Measurements from ENCODE around the gene ANKAR. TPM values are rescaled to one million over a fixed set of nuclear protein-coding genes. Genes with fewer than 3 reads are reported as not detected.
A peak's percentile ranks its signal among the peaks of the same experiment; 100 is the strongest.
"Not testable (repeated sequence)": the region's sequence is repeated elsewhere in the genome, so short reads cannot be mapped to it uniquely, and the experiment has no call there.

The ANKAR gene
- polyA plus RNA-seq, 3 donors: 7.0 to 16.4 (median 8.4) TPM

DNA sequence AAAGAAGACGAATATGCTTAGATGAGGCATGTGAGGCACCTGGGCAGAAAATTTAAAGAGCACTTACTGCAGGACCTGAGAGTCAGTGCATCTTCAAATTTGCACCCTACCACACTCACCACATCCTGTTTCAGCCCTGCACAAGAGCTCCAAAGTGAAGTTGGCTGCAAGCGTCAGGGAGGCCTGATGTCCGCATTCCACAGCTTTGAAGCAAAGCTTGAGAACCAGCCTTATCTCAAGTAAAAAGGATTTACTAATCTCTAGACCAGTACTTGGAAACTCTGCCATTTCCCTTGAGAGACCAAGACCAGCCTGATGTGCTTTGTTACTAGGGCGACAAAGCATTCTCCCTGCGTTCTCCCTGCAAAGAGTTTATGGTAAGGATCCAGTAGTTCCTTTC is 16.6 kb upstream of the ANKAR start:
- no peak for DNase-seq (ENCODE audit: extremely low read depth in 1 of 11, low read depth in 9 of 11, low spot score in 4 of 11)

DNA sequence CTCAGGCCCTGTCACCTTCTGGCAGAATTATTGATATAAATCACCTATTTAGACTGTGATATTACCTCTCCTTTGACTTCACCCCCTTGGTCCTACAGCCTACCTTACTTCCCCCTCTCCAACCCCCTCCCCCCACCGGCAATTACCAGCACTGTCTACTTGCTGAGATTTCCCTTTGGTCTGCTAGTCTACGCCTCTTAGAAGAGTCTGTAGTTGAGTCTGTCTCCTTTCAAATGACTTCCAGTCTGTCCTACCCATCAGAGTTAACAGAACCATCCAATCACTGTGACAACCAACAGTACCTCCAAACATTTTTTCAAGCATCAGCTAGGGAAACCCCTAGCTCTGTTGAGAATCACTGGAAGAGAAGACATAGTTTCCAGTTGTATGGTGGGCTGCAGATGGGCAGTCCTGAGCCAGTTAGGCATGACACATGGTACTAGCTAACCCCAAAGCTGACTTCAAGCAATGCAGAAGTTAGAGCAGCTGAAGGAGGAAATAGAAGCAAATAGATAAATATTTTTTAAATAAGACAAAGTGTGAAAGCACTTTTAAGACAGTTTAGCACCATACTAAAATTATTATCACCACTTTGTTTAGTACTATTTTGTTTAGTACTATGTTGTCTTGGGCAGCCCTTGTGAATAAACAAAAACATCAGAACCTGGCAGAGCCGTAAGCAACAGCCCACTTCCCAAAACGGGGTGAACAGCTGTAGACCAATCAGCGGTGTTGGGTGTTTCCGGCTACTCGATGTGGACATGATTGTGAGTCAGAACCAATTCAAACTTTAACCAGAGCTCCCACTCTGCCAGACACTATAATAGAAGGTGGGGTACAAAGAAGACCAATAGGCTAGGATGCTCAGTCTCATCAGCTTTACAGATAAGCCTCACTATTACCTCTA is 15.9 kb upstream of the ANKAR start:
- no peak for DNase-seq (ENCODE audit: extremely low read depth in 1 of 11, low read depth in 9 of 11, low spot score in 4 of 11)

DNA sequence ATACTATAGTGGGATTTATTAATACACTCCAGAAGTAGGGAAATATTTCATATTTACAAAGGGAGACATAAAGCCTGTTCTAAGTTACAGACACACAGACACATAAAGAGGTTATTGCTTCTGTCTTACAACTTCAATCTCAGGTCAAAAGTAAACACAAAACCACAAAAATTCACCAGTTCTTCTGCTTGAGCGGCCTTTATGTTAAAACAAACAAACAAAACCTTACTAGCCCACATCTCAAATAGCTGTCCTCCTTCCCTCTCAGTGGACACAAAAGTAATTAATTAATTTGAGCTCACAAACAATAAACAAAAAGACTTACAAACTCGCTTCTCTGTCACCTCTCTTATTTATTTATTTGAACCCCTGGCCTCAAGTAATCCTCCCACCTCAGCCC is 14.7 kb upstream of the ANKAR start:
- DNase-seq (ENCODE audit: extremely low read depth in 1 of 11, low read depth in 9 of 11, low spot score in 4 of 11): no peak

GRCh38 chr2:189660803-189661147 is 13.7 kb upstream of the ANKAR start:
- no peak for DNase-seq (ENCODE audit: extremely low read depth in 1 of 11, low read depth in 9 of 11, low spot score in 4 of 11)

GRCh38 chr2:189661148-189661956 is 13.1 kb upstream of the ANKAR start, which contains the start of gene ASNSD1:
ASNSD1 (plus strand) TSS chr2:189661459; CDS start chr2:189666133, 4,674 bp downstream.
- peak; percentile 97 to 100 (median 99) for DNase-seq (ENCODE audit: extremely low read depth in 1 of 11, low read depth in 9 of 11, low spot score in 4 of 11)

DNA sequence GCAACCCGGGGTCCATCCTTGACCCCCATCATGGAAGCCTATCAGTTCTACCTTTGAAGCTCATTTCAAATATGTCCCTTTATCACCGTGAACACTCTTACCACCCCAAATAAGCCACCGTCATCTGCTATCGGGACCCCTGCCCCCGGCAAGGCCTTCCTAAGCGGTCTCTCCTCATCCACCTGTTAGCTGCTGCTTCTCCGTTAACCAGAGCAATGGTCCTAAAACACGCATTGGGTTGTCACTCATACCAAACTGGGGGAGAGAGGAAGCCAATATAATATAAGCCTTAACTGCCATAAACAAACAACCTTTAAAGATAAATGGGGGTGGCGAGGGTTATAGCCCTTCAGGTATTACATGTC is 12.5 kb upstream of the ANKAR start:
- DNase-seq (ENCODE audit: extremely low read depth in 1 of 11, low read depth in 9 of 11, low spot score in 4 of 11): no peak

DNA sequence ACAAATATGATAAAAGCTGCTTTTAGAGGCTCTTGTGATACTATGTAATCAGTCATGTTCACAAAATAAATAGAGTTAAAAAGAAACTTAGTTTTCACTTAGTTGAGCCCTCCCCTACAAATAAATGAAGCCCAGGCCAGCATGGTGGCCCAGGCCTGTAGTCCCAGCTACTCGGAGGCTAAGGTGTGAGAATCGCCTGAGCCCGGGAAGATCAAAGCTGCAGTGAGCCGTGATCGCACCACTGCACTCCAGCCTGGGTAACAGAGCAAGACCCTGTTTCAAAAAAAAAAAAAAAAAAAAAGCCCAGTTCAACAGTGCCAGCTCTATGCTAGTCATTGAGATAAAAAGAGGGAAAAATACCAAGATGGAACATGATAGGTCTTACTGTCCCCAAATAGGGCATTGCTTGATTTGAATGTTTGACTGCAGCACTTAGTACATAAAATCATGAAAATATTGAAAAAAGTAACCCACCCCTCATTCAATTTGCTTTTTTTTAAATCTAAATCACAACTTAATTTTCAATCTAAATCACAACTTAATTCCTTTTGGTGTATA is 11.7 kb upstream of the ANKAR start:
- no peak for DNase-seq (ENCODE audit: extremely low read depth in 1 of 11, low read depth in 9 of 11, low spot score in 4 of 11)

- DNase-seq (ENCODE audit: extremely low read depth in 1 of 11, low read depth in 9 of 11, low spot score in 4 of 11): not testable (repeated sequence)
Measured at GRCh38 chr2:189663319-189663718, 11.2 kb upstream of the ANKAR start.

DNA sequence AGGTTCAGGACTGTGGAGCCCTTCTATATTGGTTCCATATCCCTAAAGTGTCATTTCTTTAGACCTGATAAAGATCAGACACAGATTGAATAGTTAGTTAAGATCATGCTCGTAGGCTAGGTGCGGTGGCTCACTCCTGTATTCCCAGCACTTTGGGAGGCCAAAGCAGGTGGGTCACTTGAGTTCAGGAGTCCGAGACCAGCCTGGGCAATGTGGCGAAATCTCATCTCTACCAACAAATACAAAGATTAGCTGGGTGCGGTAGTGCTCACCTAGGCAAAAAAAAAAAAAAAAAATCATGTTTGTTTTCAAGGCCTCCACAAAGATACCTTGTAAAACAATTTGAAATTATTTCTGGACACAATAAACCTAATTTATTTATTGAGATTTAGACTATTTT is 4.6 kb upstream of the ANKAR start:
- no peak for DNase-seq (ENCODE audit: extremely low read depth in 1 of 11, low read depth in 9 of 11, low spot score in 4 of 11)

GRCh38 chr2:189673661-189674373 is 653 bp upstream of the ANKAR start:
- DNase-seq (ENCODE audit: extremely low read depth in 1 of 11, low read depth in 9 of 11, low spot score in 4 of 11): no peak

GRCh38 chr2:189676471-189676870 is 2.0 kb downstream of the ANKAR start:
- DNase-seq (ENCODE audit: extremely low read depth in 1 of 11, low read depth in 9 of 11, low spot score in 4 of 11): no peak

- DNase-seq (ENCODE audit: extremely low read depth in 1 of 11, low read depth in 9 of 11, low spot score in 4 of 11): no peak
Measured at GRCh38 chr2:189679226-189679625, 4.8 kb downstream of the ANKAR start.

DNA sequence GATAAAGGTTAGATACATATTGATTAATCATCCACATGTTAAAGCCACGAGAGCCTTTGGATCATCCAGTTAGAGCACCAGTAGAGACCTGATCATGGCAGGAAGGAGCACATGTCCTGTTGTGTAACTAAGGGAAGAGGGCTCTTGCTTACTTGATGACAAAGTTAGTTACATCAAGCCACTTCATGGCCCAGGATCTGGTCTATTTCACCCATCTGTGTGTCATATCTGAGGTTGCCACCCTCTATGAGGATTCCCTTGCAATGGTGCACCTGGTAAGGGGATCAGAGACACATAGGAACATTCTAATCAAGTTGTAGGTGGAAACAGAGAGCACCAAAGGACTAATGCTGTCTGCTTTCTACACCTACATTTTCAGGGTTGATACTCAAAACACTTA is 6.7 kb downstream of the ANKAR start:
- no peak for DNase-seq (ENCODE audit: extremely low read depth in 1 of 11, low read depth in 9 of 11, low spot score in 4 of 11)

DNA sequence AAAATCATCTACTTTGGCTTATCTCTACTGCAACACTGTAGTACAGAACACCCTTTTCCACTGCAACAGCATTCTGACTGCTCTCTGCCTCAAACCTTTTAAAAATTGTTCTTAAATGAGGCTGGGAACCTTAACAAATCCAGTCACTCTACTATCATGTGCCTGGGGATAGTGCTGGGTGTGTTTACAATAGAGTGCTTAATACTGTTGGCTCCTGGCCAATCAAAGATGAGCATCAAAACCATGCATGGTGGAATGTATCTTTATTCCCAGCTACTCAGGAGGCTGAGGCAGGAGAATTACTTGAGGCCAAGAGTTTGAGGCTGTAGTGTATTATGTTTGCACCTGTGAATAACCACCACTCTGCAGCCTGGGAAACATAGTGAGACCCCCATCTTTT is 7.4 kb downstream of the ANKAR start:
- no peak for DNase-seq (ENCODE audit: extremely low read depth in 1 of 11, low read depth in 9 of 11, low spot score in 4 of 11)

DNA sequence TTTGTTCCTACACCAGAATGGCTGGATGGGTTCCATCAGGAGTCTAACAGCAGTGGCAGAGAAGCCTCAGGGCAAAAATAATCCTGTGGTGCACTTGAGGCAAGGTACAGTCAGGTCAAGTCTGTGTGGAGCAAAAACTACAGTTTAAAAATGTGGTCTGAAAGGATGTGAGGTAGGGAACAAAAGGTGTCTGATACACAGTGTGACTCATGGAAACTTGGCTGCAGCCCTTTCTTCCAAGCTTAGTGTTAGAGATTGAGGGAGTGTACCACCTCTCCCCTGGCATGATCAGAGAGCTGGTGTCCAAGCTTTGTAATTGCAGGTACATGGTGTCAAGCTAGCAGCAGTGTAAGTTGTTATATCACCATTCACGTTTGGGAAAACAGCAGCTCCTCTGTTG is 8.9 kb downstream of the ANKAR start:
- no peak for DNase-seq (ENCODE audit: extremely low read depth in 1 of 11, low read depth in 9 of 11, low spot score in 4 of 11)

GRCh38 chr2:189684811-189685210 is 10.3 kb downstream of the ANKAR start:
- no peak for DNase-seq (ENCODE audit: extremely low read depth in 1 of 11, low read depth in 9 of 11, low spot score in 4 of 11)

- DNase-seq (ENCODE audit: extremely low read depth in 1 of 11, low read depth in 9 of 11, low spot score in 4 of 11): peak in 1 of 11 donors; percentile 10
Measured at GRCh38 chr2:189685540-189686229, 11.2 kb downstream of the ANKAR start.

DNA sequence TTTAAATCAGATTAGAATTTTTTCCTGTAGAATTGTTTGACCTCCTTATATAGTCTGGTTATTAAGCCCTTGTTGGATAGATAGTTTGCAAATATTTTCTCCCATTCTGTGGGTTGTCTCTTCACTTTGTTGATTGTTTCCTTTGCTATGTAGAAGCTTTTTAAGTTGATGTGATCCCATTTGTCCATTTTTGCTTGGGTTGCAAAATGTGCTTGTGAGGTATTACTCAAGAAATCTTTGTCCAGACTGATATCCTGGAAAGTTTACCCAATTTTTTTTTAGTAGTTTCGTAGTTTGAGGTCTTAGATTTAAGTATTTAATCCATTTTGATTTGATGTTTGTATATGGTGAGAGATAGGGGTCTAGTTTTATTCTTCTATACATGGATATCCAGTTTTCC is 13.3 kb downstream of the ANKAR start:
- not testable (repeated sequence) for DNase-seq (ENCODE audit: extremely low read depth in 1 of 11, low read depth in 9 of 11, low spot score in 4 of 11)

DNA sequence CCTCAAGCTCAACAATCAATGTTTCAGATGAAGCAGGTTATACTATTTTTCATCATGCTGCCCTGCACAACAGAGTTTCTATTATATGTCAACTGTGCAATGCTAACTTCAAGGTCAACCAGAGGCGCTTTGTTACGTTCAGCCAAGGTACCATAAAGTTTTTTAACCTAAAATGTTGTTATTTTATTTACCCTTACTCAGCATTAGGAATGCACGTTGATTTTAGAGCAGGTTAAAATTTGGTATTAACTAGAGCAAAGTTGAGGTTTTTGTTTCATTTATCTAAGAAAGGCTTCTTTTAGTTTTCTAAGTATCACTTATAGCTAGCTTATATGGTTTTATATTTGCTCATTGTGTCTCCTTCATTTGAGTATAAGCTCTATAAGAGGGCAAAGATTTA is 21.8 kb downstream of the ANKAR start:
- no peak for DNase-seq (ENCODE audit: extremely low read depth in 1 of 11, low read depth in 9 of 11, low spot score in 4 of 11)

Measured in renal cortex interstitium (tissue), 11 donors.